ENCODE results near the gene DLG5.

Gene DLG5

GRCh38 chr10:77911535-77912123 is 14.9 kb downstream of the DLG5 start:
- DNase-seq, result no peak

GRCh38 chr10:77910524-77911145 is 15.9 kb downstream of the DLG5 start:
- no peak for DNase-seq

GRCh38 chr10:77909749-77910375 is 16.7 kb downstream of the DLG5 start:
- no peak for DNase-seq

GRCh38 chr10:77909021-77909748 is 17.4 kb downstream of the DLG5 start:
- DNase-seq, result no peak

- DNase-seq, result no peak
Observed at GRCh38 chr10:77907900-77908717, 18.4 kb downstream of the DLG5 start.

- DNase-seq, result no peak
Observed at GRCh38 chr10:77907462-77907861, 19.1 kb downstream of the DLG5 start.

- no peak for DNase-seq
Observed at GRCh38 chr10:77906951-77907421, 19.6 kb downstream of the DLG5 start.

- no peak for DNase-seq
Observed at GRCh38 chr10:77905781-77906180, 20.8 kb downstream of the DLG5 start.

- DNase-seq, result no peak
Observed at GRCh38 chr10:77905086-77905748, 21.3 kb downstream of the DLG5 start.

GRCh38 chr10:77904100-77904840 is 22.3 kb downstream of the DLG5 start:
- no peak for DNase-seq

GRCh38 chr10:77902159-77902558 is 24.4 kb downstream of the DLG5 start:
- DNase-seq, result no peak

- DNase-seq, result no peak
Observed at GRCh38 chr10:77901743-77902142, 24.8 kb downstream of the DLG5 start.

- no peak for DNase-seq
Observed at GRCh38 chr10:77899690-77900089, 26.9 kb downstream of the DLG5 start.

- no peak for DNase-seq
Observed at GRCh38 chr10:77899080-77899477, 27.5 kb downstream of the DLG5 start.

- DNase-seq, result no peak
Observed at GRCh38 chr10:77898323-77899079, 28.1 kb downstream of the DLG5 start.

GRCh38 chr10:77896058-77896457 is 30.5 kb downstream of the DLG5 start:
- DNase-seq, result no peak

GRCh38 chr10:77894058-77894457 is 32.5 kb downstream of the DLG5 start:
- no peak for DNase-seq

GRCh38 chr10:77893386-77893785 is 33.2 kb downstream of the DLG5 start:
- no peak for DNase-seq

- DNase-seq, result no peak
Observed at GRCh38 chr10:77892761-77893160, 33.8 kb downstream of the DLG5 start.

GRCh38 chr10:77892021-77892739 is 34.4 kb downstream of the DLG5 start:
- no peak for DNase-seq
